ENCODE results near the gene RLF. TPM values are rescaled to one million over a fixed set of nuclear protein-coding genes. Genes with fewer than 3 reads are reported as not detected.
A peak's percentile ranks its signal among the peaks of the same experiment; 100 is the strongest.

The RLF gene
- total RNA-seq, 3 donors from 2014 or later (not counting 1 experiment from before 2014, with no cell fraction given), result 25.6 to 29.7 (median 26.7) TPM

- ATAC-seq, result no peak
Measured at GRCh38 chr1:40155135-40155534, 6.1 kb upstream of the RLF start.

GRCh38 chr1:40155910-40156309, 5.3 kb upstream of the RLF start:
- intact Hi-C loops (cut with micrococcal nuclease), result no loop called here

More at GRCh38 chr1:40155135-40155534, 6.1 kb upstream of the RLF start:
- Histone ChIP-seq H3K4me3 (ENCODE audit: low read length) (no peak overlapping the region), H3K36me3 (ENCODE audit: control insufficient read depth, insufficient read depth, low read length) (no peaks in the 10 kb centered on the region), H3K4me1 (ENCODE audit: control insufficient read depth, insufficient read depth, low read length) (no peaks in the 10 kb centered on the region), H3K27me3 (ENCODE audit: control insufficient read depth, insufficient read depth, low read length) (no peaks in the 10 kb centered on the region), H3K27ac (ENCODE audit: low read length) (no peak overlapping the region), H3K9me3 (ENCODE audit: control insufficient read depth, insufficient read depth, low read length) (no peaks in the 10 kb centered on the region)
- intact Hi-C loops (cut with micrococcal nuclease), result no loop called here
- Mint-ChIP-seq H3K27ac (no peak overlapping the region), H3K4me1 (peaks cover 0 to 5% of the 10 kb centered on the region in 2 donors), H3K36me3 (no peaks in the 10 kb centered on the region), H3K4me3 (no peak overlapping the region), H3K27me3 (ENCODE audit: low read depth in 2 of 2) (no peaks in the 10 kb centered on the region), H3K9me3 (no peaks in the 10 kb centered on the region)
- TF ChIP-seq CTCF (IDR thresholded peaks at IDR 0.05), result no peak
- WGBS (ENCODE audit: insufficient coverage), result 100% methylated on average over 2 of the region's 3 CpGs
- no peak for DNase-seq

DNA sequence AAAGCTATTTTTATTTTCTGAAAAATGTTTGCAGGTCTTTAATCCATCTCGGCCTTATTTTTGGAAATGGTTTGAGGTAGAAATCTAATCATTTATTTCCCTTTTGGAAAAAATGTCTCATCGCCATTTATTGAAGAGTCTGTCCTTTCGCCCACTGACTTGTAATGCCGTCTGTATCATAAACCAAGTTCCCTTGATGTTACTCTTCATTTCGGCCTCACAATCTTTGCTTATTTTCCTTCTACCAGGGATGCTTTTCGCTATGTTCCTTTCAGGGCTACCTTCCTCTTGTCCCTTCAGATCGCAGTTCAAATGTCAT, 422 bp upstream of the RLF start:
- Histone ChIP-seq H3K4me3 (ENCODE audit: low read length) (peak overlapping the region; percentile 91), H3K27me3 (ENCODE audit: control insufficient read depth, insufficient read depth, low read length) (no peaks in the 10 kb centered on the region), H3K4me1 (ENCODE audit: control insufficient read depth, insufficient read depth, low read length) (peaks cover 11% of the 10 kb centered on the region), H3K27ac (ENCODE audit: low read length) (peak overlapping the region; percentile 99), H3K9me3 (ENCODE audit: control insufficient read depth, insufficient read depth, low read length) (no peaks in the 10 kb centered on the region), H3K36me3 (ENCODE audit: control insufficient read depth, insufficient read depth, low read length) (no peaks in the 10 kb centered on the region)
- H3K27me3 Mint-ChIP-seq (ENCODE audit: low read depth in 2 of 2), result no peaks in the 10 kb centered on the region
- no peak overlapping the region for H3K4me3 Mint-ChIP-seq
- WGBS (ENCODE audit: insufficient coverage), result 43% methylated on average over 7 of the region's 7 CpGs
- TF ChIP-seq CTCF (IDR thresholded peaks at IDR 0.05), result no peak
- intact Hi-C loops (cut with micrococcal nuclease), result loop anchor here (1.0 to 5.0 kb wide), 2 partner anchors 97 to 225 kb away; partner anchors contain the start of gene ZMPSTE24
- no peaks in the 10 kb centered on the region for H3K36me3 Mint-ChIP-seq
- H3K27ac Mint-ChIP-seq, result no peak overlapping the region
- H3K9me3 Mint-ChIP-seq, result no peaks in the 10 kb centered on the region
- peaks cover 7 to 13% of the 10 kb centered on the region in 2 donors for H3K4me1 Mint-ChIP-seq
- ATAC-seq, result no peak
- DNase-seq, result no peak

More at GRCh38 chr1:40155910-40156309, 5.3 kb upstream of the RLF start:
- Histone ChIP-seq H3K9me3 (ENCODE audit: control insufficient read depth, insufficient read depth, low read length) (no peaks in the 10 kb centered on the region), H3K27ac (ENCODE audit: low read length) (no peak overlapping the region), H3K27me3 (ENCODE audit: control insufficient read depth, insufficient read depth, low read length) (no peaks in the 10 kb centered on the region), H3K36me3 (ENCODE audit: control insufficient read depth, insufficient read depth, low read length) (no peaks in the 10 kb centered on the region), H3K4me1 (ENCODE audit: control insufficient read depth, insufficient read depth, low read length) (no peaks in the 10 kb centered on the region), H3K4me3 (ENCODE audit: low read length) (no peak overlapping the region)
- H3K4me1 Mint-ChIP-seq, result peaks cover 3 to 7% of the 10 kb centered on the region in 2 donors
- DNase-seq (no peak), ATAC-seq (no peak)
- no peak for TF ChIP-seq CTCF (IDR thresholded peaks at IDR 0.05)
- no peaks in the 10 kb centered on the region for H3K9me3 Mint-ChIP-seq
- 89% methylated on average over 3 of the region's 3 CpGs for WGBS (ENCODE audit: insufficient coverage)
- H3K27me3 Mint-ChIP-seq (ENCODE audit: low read depth in 2 of 2), result no peaks in the 10 kb centered on the region
- no peaks in the 10 kb centered on the region for H3K36me3 Mint-ChIP-seq
- no peak overlapping the region for H3K27ac Mint-ChIP-seq
- no peak overlapping the region for H3K4me3 Mint-ChIP-seq

- Mint-ChIP-seq H3K36me3 (no peaks in the 10 kb centered on the region), H3K27me3 (ENCODE audit: low read depth in 2 of 2) (no peaks in the 10 kb centered on the region), H3K9me3 (no peaks in the 10 kb centered on the region), H3K4me3 (no peak overlapping the region), H3K27ac (no peak overlapping the region), H3K4me1 (peaks cover 8 to 21% of the 10 kb centered on the region in 2 donors)
- peaks cover 11% of the 10 kb centered on the region for H3K4me1 ChIP-seq (ENCODE audit: control insufficient read depth, insufficient read depth, low read length)
- intact Hi-C loops (cut with micrococcal nuclease), result loop anchor here (1.0 to 5.0 kb wide), 2 partner anchors 95 to 223 kb away; partner anchors contain the start of gene ZMPSTE24
- H3K9me3 ChIP-seq (ENCODE audit: control insufficient read depth, insufficient read depth, low read length), result no peaks in the 10 kb centered on the region
- H3K4me3 ChIP-seq (ENCODE audit: low read length), result peak overlapping the region; percentile 91
- no peaks in the 10 kb centered on the region for H3K27me3 ChIP-seq (ENCODE audit: control insufficient read depth, insufficient read depth, low read length)
- no peaks in the 10 kb centered on the region for H3K36me3 ChIP-seq (ENCODE audit: control insufficient read depth, insufficient read depth, low read length)
- H3K27ac ChIP-seq (ENCODE audit: low read length), result peak overlapping the region; percentile 99
- WGBS (ENCODE audit: insufficient coverage), result under 1% methylated on average over 16 of the region's 16 CpGs
- no peak for TF ChIP-seq CTCF (IDR thresholded peaks at IDR 0.05)
- ATAC-seq (no peak), DNase-seq (no peak)
Measured at GRCh38 chr1:40161888-40162397, 756 bp downstream of the RLF start.

All from natural killer cell (primary cell).